Measurements from ENCODE around the gene HAUS7.

- TF ChIP-seq CTCF (IDR thresholded peaks at IDR 0.05) (no peak), POLR2AphosphoS5 (IDR thresholded peaks at IDR 0.05) (no peak)
Observed at GRCh38 chrX:153496590-153496959, 26.2 kb upstream of the HAUS7 start.
